Natural killer cell (primary cell): ENCODE data around the gene RDM1. TPM values are rescaled to one million over a fixed set of nuclear protein-coding genes. Genes with fewer than 3 reads are reported as not detected.
A peak's percentile ranks its signal among the peaks of the same experiment; 100 is the strongest.

Source experiments
- ATAC-seq, 3 donors: fragments of 150-1000 bp in 2 of 3; fragments of 200-7000 bp in 1 of 3; cut with Tn5 transposase; 1 replicate in 1 of 3; 2 replicates in 2 of 3; pipeline ENCODE4 v1.10.0; 2021; ENCODE audit warnings: mild to moderate bottlenecking in 2 of 3, moderate library complexity in 2 of 3
- DNase-seq, 2 donors: peaks; one replicate each; pipeline versions ENCODE4 v3.0.0 to v3.0.0-alpha.2; 2013 to 2021; ENCODE audit warnings: mixed read lengths in 1 of 2
- H3K27ac ChIP-seq: one replicate; pipeline ENCODE4 v1.5.1; 2013; ENCODE audit warnings: mild to moderate bottlenecking, low read length
- H3K27me3 ChIP-seq: one replicate; pipeline ENCODE4 v1.6.1; 2013; ENCODE audit warnings: low read length; ENCODE audit not compliant: control insufficient read depth, insufficient read depth
- H3K36me3 ChIP-seq: one replicate; pipeline ENCODE4 v1.6.1; 2013; ENCODE audit warnings: low read length; ENCODE audit not compliant: control insufficient read depth, insufficient read depth
- H3K4me1 ChIP-seq: one replicate; pipeline ENCODE4 v1.6.1; 2013; ENCODE audit warnings: low read length; ENCODE audit not compliant: control insufficient read depth, insufficient read depth
- H3K4me3 ChIP-seq: one replicate; pipeline ENCODE4 v1.5.1; 2013; ENCODE audit warnings: low read length
- H3K9me3 ChIP-seq: one replicate; pipeline ENCODE4 v1.6.1; 2013; ENCODE audit warnings: low read length; ENCODE audit not compliant: control insufficient read depth, insufficient read depth
- H3K27ac Mint-ChIP-seq, 2 donors: one replicate each; pipeline ENCODE4 v1.8.0; 2022; ENCODE audit warnings: mild to moderate bottlenecking in 2 of 2, mixed read lengths in 2 of 2, moderate library complexity in 1 of 2
- H3K27me3 Mint-ChIP-seq, 2 donors: one replicate each; pipeline ENCODE4 v1.8.0; 2022; ENCODE audit warnings: low read depth in 2 of 2, mixed read lengths in 2 of 2
- H3K36me3 Mint-ChIP-seq: one replicate; pipeline ENCODE4 v1.8.0; 2022; ENCODE audit warnings: mixed read lengths
- H3K4me1 Mint-ChIP-seq, 2 donors: one replicate each; pipeline ENCODE4 v1.8.0; 2022; ENCODE audit warnings: mixed read lengths in 2 of 2
- H3K4me3 Mint-ChIP-seq: one replicate; pipeline ENCODE4 v1.8.0; 2022; ENCODE audit warnings: mild to moderate bottlenecking, moderate library complexity, mixed read lengths
- H3K9me3 Mint-ChIP-seq, 2 donors: one replicate each; pipeline ENCODE4 v1.8.0; 2022; ENCODE audit warnings: mixed read lengths in 2 of 2
- WGBS: methylation state at CpG from one replicate; pipeline ENCODE4 v1.1.7; 2013; ENCODE audit warnings: missing lambda C conversion rate; ENCODE audit not compliant: insufficient coverage; 5-methylcytosine and 5-hydroxymethylcytosine counted together
- intact Hi-C: fragments of 100-400 bp; cut with micrococcal nuclease; formaldehyde crosslinking; loops from one replicate; pipeline ENCODE4 v1.14.2; 2022
- total RNA-seq, 4 donors: library from RNA; stranded (reverse); fragments of 120-200 nt in 1 of 4; gene quantifications; one replicate each; pipeline versions ENCODE4 v1.2.3 to v1.2.4, GENCODE V29; 2013 to 2022
- TF ChIP-seq, protein P1 (sequence below): fragments of 200-600 bp; IDR thresholded peaks from one replicate; pipeline ENCODE4 v1.8.0; 2022; ENCODE audit warnings: antibody characterized with exemption

Gene RDM1
- total RNA-seq, 3 donors from 2014 or later (not counting 1 experiment from before 2014, with no cell fraction given): 0.48 to 1.00 (median 0.61) TPM

DNA sequence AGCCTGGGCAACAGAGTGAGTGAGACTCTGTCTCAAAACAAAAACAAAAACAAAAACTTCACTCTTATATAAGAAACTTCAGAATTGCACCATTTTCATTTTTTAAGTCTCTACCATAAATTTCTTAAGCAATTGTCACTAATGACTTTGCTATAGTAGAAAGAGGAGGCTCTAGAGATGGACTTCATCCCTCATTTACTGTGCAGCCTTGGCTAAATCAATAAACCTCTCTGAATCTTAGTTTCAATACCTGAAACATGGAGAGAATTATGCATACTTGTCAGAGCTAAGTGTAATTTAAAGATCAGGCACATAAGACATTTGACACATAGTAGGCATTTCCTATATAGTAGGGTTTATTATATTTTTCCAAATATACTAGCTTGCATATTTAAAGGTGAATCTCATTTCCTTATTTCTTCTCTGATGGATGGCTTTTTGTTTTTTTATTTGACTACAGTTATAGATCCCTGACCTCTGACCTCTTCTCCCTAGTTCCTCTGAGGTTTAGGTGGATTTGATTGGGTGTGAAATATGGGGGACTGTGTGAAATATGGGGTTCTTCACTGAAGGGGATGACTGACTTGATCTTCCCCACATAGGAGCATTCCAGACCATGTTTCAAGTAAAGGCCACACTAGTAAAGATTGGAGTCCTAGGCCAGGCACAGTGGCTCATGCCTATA, 53.1 kb downstream of the RDM1 start:
- peaks cover 7% of the 10 kb centered on the region for H3K36me3 Mint-ChIP-seq
- peaks cover 55% of the 10 kb centered on the region for H3K4me1 ChIP-seq

DNA sequence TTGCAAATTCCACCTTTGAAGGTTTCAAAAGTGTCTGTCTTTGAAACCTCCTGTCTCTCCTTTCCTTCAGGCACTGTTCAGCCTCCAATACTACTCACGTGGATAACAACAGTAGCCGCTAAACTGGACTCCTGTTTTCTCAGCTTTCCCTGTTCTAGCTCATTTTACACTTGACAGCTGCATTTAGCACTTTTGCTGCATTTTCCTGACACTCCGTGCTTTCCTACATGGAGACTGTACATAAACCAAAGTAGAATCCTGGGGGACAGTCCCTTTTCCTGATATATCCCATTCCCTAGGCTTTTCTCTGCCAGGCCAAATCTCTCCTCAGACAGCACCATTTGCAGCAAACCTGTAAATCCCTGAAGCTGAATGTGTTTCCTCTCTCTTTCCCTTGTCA, 54.0 kb downstream of the RDM1 start:
- H3K36me3 Mint-ChIP-seq: peaks cover 7% of the 10 kb centered on the region
- ATAC-seq: no peak

More for the DNA sequence above, 53.1 kb downstream of the RDM1 start:
- H3K4me3 Mint-ChIP-seq: peak overlapping the region; percentile 91
- peak overlapping the region; percentile 93 to 99 for H3K27ac Mint-ChIP-seq
- ATAC-seq (no peak), DNase-seq (no peak)
- Histone ChIP-seq H3K27me3 (no peaks in the 10 kb centered on the region), H3K27ac (peak overlapping the region; percentile 34), H3K9me3 (no peaks in the 10 kb centered on the region), H3K36me3 (peaks cover 37% of the 10 kb centered on the region), H3K4me3 (peak overlapping the region; percentile 22)
- H3K27me3 Mint-ChIP-seq: no peaks in the 10 kb centered on the region
- intact Hi-C loops: loop anchor here (10.0 kb wide), 1 partner anchor 1067 kb away; the partner anchor contains the start of gene AATF
- no peaks in the 10 kb centered on the region for H3K9me3 Mint-ChIP-seq
- TF ChIP-seq, protein P1, sequence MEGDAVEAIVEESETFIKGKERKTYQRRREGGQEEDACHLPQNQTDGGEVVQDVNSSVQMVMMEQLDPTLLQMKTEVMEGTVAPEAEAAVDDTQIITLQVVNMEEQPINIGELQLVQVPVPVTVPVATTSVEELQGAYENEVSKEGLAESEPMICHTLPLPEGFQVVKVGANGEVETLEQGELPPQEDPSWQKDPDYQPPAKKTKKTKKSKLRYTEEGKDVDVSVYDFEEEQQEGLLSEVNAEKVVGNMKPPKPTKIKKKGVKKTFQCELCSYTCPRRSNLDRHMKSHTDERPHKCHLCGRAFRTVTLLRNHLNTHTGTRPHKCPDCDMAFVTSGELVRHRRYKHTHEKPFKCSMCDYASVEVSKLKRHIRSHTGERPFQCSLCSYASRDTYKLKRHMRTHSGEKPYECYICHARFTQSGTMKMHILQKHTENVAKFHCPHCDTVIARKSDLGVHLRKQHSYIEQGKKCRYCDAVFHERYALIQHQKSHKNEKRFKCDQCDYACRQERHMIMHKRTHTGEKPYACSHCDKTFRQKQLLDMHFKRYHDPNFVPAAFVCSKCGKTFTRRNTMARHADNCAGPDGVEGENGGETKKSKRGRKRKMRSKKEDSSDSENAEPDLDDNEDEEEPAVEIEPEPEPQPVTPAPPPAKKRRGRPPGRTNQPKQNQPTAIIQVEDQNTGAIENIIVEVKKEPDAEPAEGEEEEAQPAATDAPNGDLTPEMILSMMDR: no peak
- peaks cover 66 to 78% of the 10 kb centered on the region in 2 donors for H3K4me1 Mint-ChIP-seq

DNA sequence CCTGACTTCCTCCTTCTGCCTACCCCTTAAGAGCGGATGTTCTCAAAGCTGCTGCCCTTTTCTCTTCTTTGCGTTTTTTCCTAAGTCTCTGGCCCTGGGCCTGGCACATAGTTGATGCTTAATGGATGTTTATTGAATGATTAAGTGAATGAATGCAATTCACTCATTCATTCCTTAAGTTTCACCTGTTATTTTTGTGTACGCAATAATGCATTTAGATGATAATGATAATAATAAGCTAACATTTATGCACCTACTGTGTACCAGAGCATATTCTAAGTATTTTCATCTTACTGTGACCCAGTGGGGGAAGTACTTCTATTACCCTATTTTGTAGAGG, 54.8 kb downstream of the RDM1 start:
- peaks cover 76 to 84% of the 10 kb centered on the region in 2 donors for H3K4me1 Mint-ChIP-seq
- peak overlapping the region; percentile 64 for H3K27ac ChIP-seq
- intact Hi-C loops: loop anchor here (10.0 kb wide), 1 partner anchor 1069 kb away; the partner anchor contains the start of gene AATF

More for the DNA sequence above, 54.0 kb downstream of the RDM1 start:
- Mint-ChIP-seq H3K4me3 (peak overlapping the region; percentile 91), H3K9me3 (no peaks in the 10 kb centered on the region), H3K27ac (peak overlapping the region; percentile 93 to 99), H3K4me1 (peaks cover 72 to 81% of the 10 kb centered on the region in 2 donors), H3K27me3 (no peaks in the 10 kb centered on the region)
- TF ChIP-seq, protein P1: no peak
- no peaks in the 10 kb centered on the region for H3K27me3 ChIP-seq
- intact Hi-C loops: loop anchor here (10.0 kb wide), 1 partner anchor 1068 kb away; the partner anchor contains the start of gene AATF
- WGBS: 66% methylated on average over 3 of the region's 3 CpGs
- H3K27ac ChIP-seq: peak overlapping the region; percentile 64
- H3K36me3 ChIP-seq: peaks cover 42% of the 10 kb centered on the region
- H3K9me3 ChIP-seq: no peaks in the 10 kb centered on the region
- no peak for DNase-seq
- H3K4me3 ChIP-seq: peak overlapping the region; percentile 22
- H3K4me1 ChIP-seq: peaks cover 63% of the 10 kb centered on the region

More for the DNA sequence above, 54.8 kb downstream of the RDM1 start:
- Mint-ChIP-seq H3K27me3 (no peaks in the 10 kb centered on the region), H3K4me3 (peak overlapping the region; percentile 91), H3K36me3 (peaks cover 7% of the 10 kb centered on the region), H3K9me3 (no peaks in the 10 kb centered on the region), H3K27ac (peak overlapping the region; percentile 93 to 99)
- no peak for ATAC-seq
- TF ChIP-seq, protein P1: no peak
- Histone ChIP-seq H3K36me3 (peaks cover 48% of the 10 kb centered on the region), H3K9me3 (no peaks in the 10 kb centered on the region), H3K4me3 (peak overlapping the region; percentile 22), H3K27me3 (no peaks in the 10 kb centered on the region), H3K4me1 (peaks cover 63% of the 10 kb centered on the region)
- DNase-seq: no peak
- 36% methylated on average over 1 of the region's 3 CpGs for WGBS
